ENCODE results near the gene ZNF213. TPM values are rescaled to one million over a fixed set of nuclear protein-coding genes. Genes with fewer than 3 reads are reported as not detected.

Gene ZNF213
- polyA plus RNA-seq (ENCODE audit: insufficient read length in 3 of 3) = 1 to 10 TPM; 8.0 to 9.3 (median 9.3) TPM

DNA sequence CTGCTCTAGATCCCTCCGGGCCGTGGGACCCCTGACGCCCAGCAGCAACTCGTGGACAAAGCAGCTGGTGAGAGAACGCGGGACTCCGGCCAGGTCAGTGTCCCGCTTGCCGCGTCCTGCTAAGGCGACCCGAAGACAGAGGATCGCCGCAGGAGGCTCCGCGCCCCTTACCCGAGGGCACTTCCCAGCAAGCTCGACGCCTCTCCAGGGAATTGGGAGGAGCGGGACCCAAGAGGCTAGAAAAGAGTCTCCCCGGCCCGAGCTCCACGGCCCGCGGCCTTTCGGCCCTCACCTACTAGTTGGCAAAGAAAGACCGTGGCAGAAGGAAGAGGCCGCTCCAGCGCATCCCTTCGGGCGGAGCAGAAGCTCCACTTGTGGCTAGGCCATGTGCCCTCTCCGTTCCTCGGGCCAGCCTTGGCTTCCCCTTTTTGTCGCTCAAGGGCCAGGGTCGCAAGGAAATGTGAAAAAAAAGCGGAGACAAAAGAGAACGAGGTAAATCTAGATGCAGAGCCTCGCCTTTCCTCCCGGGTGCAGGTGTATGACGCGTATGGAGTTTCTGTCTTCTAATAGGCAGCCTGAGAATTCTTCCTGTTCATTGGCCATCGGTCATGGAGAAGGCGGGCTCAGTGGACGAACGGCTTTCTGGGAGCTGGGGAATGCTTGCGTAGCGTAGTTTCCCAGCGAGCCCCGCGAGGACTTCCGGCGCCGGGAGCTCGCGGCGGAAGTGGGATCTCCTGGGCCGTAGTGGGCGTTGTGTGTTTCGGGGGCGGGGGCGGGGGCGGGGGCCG lies at the start of gene ZNF213:
TSS of gene ZNF213 (plus strand) at position 692 of the 788 bp plus-strand sequence. CDS start 2,252 bp downstream, outside the sequence.
- DNase-seq (ENCODE audit: low read depth in 3 of 3, low spot score in 2 of 3) = peak; percentile 96 to 98 (median 97)

DNA sequence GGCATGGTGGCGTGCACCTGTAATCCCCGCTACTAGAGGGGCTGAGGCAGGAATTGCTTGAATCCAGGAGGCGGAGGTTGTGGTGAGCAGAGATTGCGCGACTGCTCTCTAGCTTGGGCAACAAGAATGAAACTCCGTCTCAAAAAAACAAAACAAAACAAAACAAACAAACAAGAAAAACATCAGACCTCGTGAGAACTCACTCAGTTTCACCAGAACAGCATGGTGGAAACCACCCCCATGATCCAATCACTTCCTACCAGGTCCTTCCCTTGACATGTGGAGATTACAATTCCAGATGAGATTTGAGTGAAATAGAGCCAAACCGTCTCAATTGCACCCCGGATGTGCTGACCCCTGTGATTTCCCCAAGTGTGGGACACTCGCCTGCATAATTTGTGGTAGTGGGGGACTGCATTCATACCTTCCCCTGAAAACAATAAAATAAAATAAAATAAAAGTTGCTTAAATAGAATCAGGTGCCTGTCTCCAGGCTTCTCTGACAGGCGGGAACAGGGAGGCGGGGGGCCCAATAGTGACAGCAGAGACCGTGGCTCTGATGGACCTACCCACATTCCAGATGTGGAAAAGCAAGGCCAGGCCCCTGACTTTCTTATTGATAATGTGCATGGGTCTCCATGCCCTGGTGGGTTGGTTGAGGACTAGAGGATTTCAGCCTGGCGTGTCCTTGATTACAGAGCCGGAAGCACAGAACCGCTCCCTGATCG lies 48.8 kb upstream of the ZNF213 start:
- no peak for DNase-seq (ENCODE audit: low read depth in 3 of 3, low spot score in 2 of 3)

GRCh38 chr16:3086596-3087242 lies 48.1 kb upstream of the ZNF213 start:
- DNase-seq (ENCODE audit: low read depth in 3 of 3, low spot score in 2 of 3) = no peak

GRCh38 chr16:3087243-3088235 lies 47.3 kb upstream of the ZNF213 start:
- DNase-seq (ENCODE audit: low read depth in 3 of 3, low spot score in 2 of 3) = no peak

DNA sequence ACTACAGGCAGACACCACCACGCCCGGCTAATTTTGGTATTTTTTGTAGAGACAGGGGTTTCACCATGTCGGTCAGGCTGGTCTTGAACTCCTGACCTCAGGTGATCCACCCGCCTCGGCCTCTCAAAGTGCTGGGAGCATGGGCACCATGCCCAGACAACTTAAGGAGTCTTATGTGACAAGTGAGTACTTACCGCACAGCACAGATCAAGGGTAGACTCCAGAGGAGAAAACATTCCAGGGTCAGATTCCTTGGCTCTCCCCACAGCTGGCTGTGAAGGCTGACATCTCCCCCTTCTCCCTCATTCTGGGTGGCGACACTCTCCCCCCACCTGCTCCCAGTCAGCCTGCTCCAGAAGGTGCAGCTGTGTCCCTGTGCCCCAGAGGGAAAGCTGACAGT lies 46.4 kb upstream of the ZNF213 start:
- no peak for DNase-seq (ENCODE audit: low read depth in 3 of 3, low spot score in 2 of 3)

DNA sequence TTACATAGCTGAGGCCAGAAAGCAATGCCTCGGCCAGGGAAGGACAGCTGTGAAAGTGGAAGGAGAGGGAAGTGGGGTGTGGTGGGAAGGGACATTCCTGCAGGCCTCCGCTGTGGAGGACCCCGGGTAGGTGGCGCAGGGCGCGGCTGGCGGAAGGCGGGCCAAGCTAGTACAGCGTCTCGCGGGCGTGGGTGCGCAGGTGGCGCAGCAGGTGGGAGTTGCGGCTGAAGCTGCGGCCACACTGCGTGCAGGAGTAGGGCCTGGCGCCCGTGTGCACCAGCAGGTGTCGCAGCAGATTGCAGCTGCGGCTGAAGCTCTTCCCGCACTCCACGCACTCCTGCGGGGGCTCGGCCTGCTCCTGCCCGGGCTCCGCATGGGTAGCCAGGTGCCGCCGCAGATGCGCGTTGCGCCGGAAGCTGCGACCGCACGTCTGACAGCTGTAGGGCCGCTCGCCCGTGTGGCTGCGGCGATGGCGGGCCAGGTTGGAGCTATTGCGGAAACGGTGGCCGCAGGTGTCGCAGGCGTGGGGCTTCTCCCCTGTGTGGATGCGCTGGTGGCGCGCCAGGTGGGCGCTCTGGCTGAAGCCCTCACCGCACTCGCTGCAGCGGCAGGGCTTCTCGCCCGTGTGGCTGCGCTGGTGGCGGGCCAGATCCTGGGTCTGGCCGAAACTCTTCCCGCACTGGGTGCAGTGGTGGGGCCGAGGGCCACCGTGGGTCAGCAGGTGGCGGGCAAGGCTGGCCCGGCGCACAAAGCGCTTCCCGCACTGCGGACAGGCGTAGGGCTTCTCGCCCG lies 45.7 kb upstream of the ZNF213 start:
- DNase-seq (ENCODE audit: low read depth in 3 of 3, low spot score in 2 of 3) = no peak

GRCh38 chr16:3089717-3090592 lies 44.9 kb upstream of the ZNF213 start:
- DNase-seq (ENCODE audit: low read depth in 3 of 3, low spot score in 2 of 3) = no peak

- no peak for DNase-seq (ENCODE audit: low read depth in 3 of 3, low spot score in 2 of 3)
These were observed 43.3 kb upstream of the ZNF213 start for GRCh38 chr16:3091551-3091950.

DNA sequence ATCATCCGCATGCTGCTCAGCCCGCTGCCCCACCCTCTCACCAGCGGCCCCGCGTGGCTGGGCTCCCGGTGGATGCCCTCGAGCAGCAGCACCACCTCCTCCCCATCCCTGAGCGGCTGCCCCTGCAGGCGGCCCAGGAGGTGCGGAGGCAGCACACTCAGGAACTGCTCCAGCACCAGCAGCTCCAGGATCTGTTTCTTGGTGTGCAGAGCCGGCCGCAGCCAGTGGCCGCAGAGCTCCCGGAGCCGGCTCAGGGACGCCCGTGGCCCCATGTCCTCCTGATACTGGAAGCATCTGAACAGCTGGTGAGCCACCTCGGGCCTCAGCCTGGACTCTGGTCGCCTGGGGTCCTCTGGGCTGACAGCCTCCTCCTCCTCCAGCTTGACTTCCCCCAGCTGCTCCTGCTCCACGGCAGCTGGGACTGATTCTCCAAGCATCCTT lies 42.3 kb upstream of the ZNF213 start:
- no peak for DNase-seq (ENCODE audit: low read depth in 3 of 3, low spot score in 2 of 3)

DNA sequence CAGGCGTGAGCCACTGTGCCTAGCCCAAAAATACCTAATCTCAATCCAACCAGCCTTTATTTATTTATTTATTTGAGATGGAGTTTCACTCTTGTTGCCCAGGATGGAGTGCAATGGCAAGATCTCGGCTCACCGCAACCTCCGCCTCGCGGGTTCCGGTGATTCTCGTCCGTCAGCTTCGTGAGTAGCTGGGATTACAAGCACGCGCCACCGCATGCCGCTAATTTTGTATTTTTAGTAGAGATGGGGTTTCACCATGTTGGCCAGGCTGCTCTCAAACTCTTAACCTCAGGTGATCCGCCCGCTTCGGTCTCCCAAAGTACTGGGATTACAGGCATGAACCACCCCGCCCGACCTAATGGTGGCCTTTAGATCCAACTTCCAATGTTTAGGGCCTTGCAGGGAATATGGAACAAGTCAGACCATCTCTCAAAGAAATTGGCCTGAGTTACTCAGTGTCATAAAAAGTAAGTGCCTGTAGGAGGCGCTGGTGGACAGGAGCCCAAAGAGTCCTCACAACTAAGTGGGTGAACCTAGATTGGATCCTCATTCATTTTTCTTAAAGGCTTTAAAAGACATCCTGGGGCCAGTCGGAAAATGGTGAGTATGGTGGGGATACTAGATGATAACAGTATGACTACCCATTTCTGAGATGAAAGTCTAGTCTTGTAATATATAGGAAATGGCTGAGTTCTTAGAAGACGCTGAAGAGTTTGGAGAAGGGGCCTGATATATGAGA lies 40.4 kb upstream of the ZNF213 start:
- no peak for DNase-seq (ENCODE audit: low read depth in 3 of 3, low spot score in 2 of 3)

- DNase-seq (ENCODE audit: low read depth in 3 of 3, low spot score in 2 of 3) = no peak
These were observed 39.0 kb upstream of the ZNF213 start for GRCh38 chr16:3095869-3096268.

- no peak for DNase-seq (ENCODE audit: low read depth in 3 of 3, low spot score in 2 of 3)
These were observed 38.5 kb upstream of the ZNF213 start for GRCh38 chr16:3096362-3096761.

GRCh38 chr16:3097266-3097665 lies 37.6 kb upstream of the ZNF213 start:
- no peak for DNase-seq (ENCODE audit: low read depth in 3 of 3, low spot score in 2 of 3)

DNA sequence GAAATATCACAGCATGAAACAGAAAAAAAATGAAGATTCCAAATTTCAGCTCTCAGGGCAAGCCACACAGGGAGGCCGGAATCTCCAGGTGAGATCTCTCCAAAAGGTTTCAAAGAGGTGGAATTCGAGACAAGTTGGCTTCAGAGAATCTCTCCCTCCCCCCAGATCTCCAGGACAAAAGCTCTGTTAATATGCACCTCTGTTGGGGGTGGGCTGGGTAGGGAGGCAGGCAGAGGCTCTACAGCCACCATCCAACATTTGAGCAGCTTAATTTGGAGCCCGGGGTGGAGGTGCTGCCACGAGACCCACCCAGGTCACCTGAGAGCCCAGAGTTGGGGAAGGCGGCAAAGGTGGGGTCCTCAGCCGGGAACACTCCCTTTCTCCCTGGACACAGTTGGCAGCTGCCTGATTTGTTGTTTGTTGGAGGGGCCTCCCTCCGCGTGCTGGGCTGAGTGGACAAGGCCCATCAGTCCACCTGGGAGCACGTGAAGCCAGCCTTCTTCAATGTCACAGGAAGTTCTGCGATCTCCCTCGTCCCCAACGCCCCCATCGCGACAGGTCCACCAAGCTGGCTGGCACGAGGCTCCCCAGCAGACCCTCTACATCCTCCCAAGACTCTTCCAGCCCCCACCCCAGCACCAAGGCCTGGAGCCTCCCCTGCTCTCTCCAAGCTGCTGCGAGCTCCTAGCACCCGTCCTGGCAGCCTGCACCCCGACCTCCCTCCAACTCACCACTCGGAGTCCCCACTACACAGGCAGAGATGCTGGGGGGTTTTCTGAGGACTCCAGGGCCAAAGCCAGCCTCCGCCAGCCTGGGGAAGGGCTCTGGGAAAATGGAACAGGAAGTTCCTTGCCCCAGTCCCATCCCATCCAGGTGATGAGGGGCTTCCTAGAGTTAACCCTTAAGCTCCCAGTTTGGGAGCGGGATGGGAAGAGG lies 36.1 kb upstream of the ZNF213 start, which contains the start of gene ZSCAN10:
TSS of gene ZSCAN10 (minus strand) at position 836 of the 936 bp plus-strand sequence. CDS start 6,357 bp downstream, outside the sequence.
- no peak for DNase-seq (ENCODE audit: low read depth in 3 of 3, low spot score in 2 of 3)

DNA sequence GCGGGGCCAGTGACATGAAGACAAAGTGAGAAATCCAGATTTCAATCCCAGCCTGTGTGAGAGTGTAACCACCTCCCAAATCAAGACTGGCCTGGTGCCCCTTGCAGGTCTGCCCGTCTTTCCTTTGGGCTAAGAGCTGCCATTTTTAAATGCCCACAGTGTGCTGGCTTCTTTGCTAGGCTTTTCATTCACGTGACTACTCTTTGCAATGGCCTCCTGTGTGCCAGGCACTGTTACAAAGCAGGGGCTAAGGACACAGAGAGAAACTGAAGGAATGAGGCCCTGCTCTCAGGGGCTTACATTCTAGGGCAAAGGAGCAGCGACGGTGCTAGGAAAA lies 35.5 kb upstream of the ZNF213 start:
- DNase-seq (ENCODE audit: low read depth in 3 of 3, low spot score in 2 of 3) = no peak

- DNase-seq (ENCODE audit: low read depth in 3 of 3, low spot score in 2 of 3) = peak in 1 of 3 donors; percentile 78
These were observed 34.9 kb upstream of the ZNF213 start for GRCh38 chr16:3099732-3100499.
